HEK293 (cell line): Measurements from ENCODE around the gene CLCN2.
A peak's percentile ranks its signal among the peaks of the same experiment; 100 is the strongest.

Experiments
- EGR2 ChIP-seq: fragments of 450-650 bp; formaldehyde crosslinking; IDR thresholded peaks from 2 replicates; pipeline ENCODE4 v1.5.1; 2016; ENCODE audit warnings: low read depth, missing biosample characterization, missing genetic modification characterization
- FEZF1 ChIP-seq: fragments of 450-650 bp; formaldehyde crosslinking; IDR thresholded peaks from 2 replicates; pipeline ENCODE4 v1.5.1; 2016; ENCODE audit warnings: missing biosample characterization, missing genetic modification characterization
- GLI2 ChIP-seq: fragments of 450-650 bp; formaldehyde crosslinking; IDR thresholded peaks from 2 replicates; pipeline ENCODE4; 2017; ENCODE audit warnings: missing biosample characterization, missing genetic modification characterization, low read depth, borderline replicate concordance
- KLF1 ChIP-seq: fragments of 450-650 bp; formaldehyde crosslinking; IDR thresholded peaks from 2 replicates; pipeline ENCODE4 v1.5.1; 2016; ENCODE audit warnings: missing biosample characterization, missing genetic modification characterization
- KLF16 ChIP-seq: fragments of 450-650 bp; formaldehyde crosslinking; IDR thresholded peaks from 2 replicates; pipeline ENCODE4 v1.5.1; 2017; ENCODE audit warnings: missing biosample characterization, missing genetic modification characterization
- KLF7 ChIP-seq: fragments of 450-650 bp; formaldehyde crosslinking; IDR thresholded peaks from 2 replicates; pipeline ENCODE4 v1.5.1; 2016; ENCODE audit warnings: missing biosample characterization, missing genetic modification characterization, borderline replicate concordance
- KLF8 ChIP-seq: fragments of 450-650 bp; formaldehyde crosslinking; IDR thresholded peaks from 2 replicates; pipeline ENCODE4 v1.5.1; 2016; ENCODE audit warnings: missing biosample characterization, missing genetic modification characterization
- MYNN ChIP-seq: fragments of 450-650 bp; formaldehyde crosslinking; IDR thresholded peaks from 2 replicates; pipeline ENCODE4 v1.5.1; 2016; ENCODE audit warnings: missing biosample characterization, missing genetic modification characterization, borderline replicate concordance
- OVOL3 ChIP-seq: fragments of 450-650 bp; formaldehyde crosslinking; IDR thresholded peaks from 2 replicates; pipeline ENCODE4 v1.5.1; 2016; ENCODE audit warnings: missing biosample characterization, missing genetic modification characterization
- PATZ1 ChIP-seq: fragments of 450-650 bp; formaldehyde crosslinking; IDR thresholded peaks from 2 replicates; pipeline ENCODE4 v1.5.1; 2016; ENCODE audit warnings: missing biosample characterization, missing genetic modification characterization
- PRDM10 ChIP-seq: fragments of 450-650 bp; formaldehyde crosslinking; IDR thresholded peaks from 2 replicates; pipeline ENCODE4 v1.5.1; 2016; ENCODE audit warnings: missing biosample characterization, missing genetic modification characterization
- SCRT1 ChIP-seq: fragments of 450-650 bp; formaldehyde crosslinking; IDR thresholded peaks from 2 replicates; pipeline ENCODE4 v1.5.1; 2016; ENCODE audit warnings: missing biosample characterization, missing genetic modification characterization, borderline replicate concordance
- SP7 ChIP-seq: fragments of 450-650 bp; formaldehyde crosslinking; IDR thresholded peaks from 2 replicates; pipeline ENCODE4 v1.5.1; 2016; ENCODE audit warnings: missing biosample characterization, missing genetic modification characterization
- ZBTB21 ChIP-seq: fragments of 450-650 bp; formaldehyde crosslinking; IDR thresholded peaks from 2 replicates; pipeline ENCODE4 v1.5.1; 2017; ENCODE audit warnings: missing biosample characterization, missing genetic modification characterization
- ZEB2 ChIP-seq: fragments of 450-650 bp; formaldehyde crosslinking; IDR thresholded peaks from 2 replicates; pipeline ENCODE4 v1.5.1; 2016; ENCODE audit warnings: missing biosample characterization, missing genetic modification characterization
- ZFP3 ChIP-seq: fragments of 450-650 bp; formaldehyde crosslinking; IDR thresholded peaks from 2 replicates; pipeline ENCODE4 v1.5.1; 2016; ENCODE audit warnings: low read depth, missing biosample characterization, missing genetic modification characterization
- ZIC2 ChIP-seq: fragments of 450-650 bp; formaldehyde crosslinking; IDR thresholded peaks from 2 replicates; pipeline ENCODE4 v1.5.1; 2016; ENCODE audit warnings: missing biosample characterization, missing genetic modification characterization
- ZNF10 ChIP-seq: fragments of 450-650 bp; formaldehyde crosslinking; IDR thresholded peaks from 2 replicates; pipeline ENCODE4 v1.5.1; 2017; ENCODE audit warnings: missing biosample characterization, missing genetic modification characterization
- ZNF112 ChIP-seq: fragments of 450-650 bp; formaldehyde crosslinking; IDR thresholded peaks from 2 replicates; pipeline ENCODE4 v1.5.0; 2017; ENCODE audit warnings: missing biosample characterization, missing genetic modification characterization
- ZNF114 ChIP-seq: fragments of 450-650 bp; formaldehyde crosslinking; IDR thresholded peaks from 2 replicates; pipeline ENCODE4 v1.5.0; 2017; ENCODE audit warnings: missing biosample characterization, missing genetic modification characterization
- ZNF155 ChIP-seq: fragments of 450-650 bp; formaldehyde crosslinking; IDR thresholded peaks from 2 replicates; pipeline ENCODE4 v1.5.1; 2016; ENCODE audit warnings: missing biosample characterization, missing genetic modification characterization
- ZNF211 ChIP-seq: fragments of 450-650 bp; formaldehyde crosslinking; IDR thresholded peaks from 2 replicates; pipeline ENCODE4 v1.5.1; 2016; ENCODE audit warnings: low read depth, missing biosample characterization, missing genetic modification characterization
- ZNF239 ChIP-seq: fragments of 450-650 bp; formaldehyde crosslinking; IDR thresholded peaks from 2 replicates; pipeline ENCODE4 v1.5.1; 2016; ENCODE audit warnings: missing biosample characterization, missing genetic modification characterization
- ZNF24 ChIP-seq: fragments of 450-650 bp; formaldehyde crosslinking; IDR thresholded peaks from 2 replicates; pipeline ENCODE4 v1.5.1; 2016; ENCODE audit warnings: missing biosample characterization, missing genetic modification characterization
- ZNF274 ChIP-seq, 2 experiments: fragments of 200-500 bp in 1 of 2; fragments of 450-650 bp in 1 of 2; sonication (Bioruptor generic) in 1 of 2; formaldehyde crosslinking in 1 of 2; IDR thresholded peaks; 2 replicates each; pipeline versions ENCODE4 v1.5.1 to v1.6.1; 2014 to 2016; ENCODE audit warnings: borderline replicate concordance in 1 of 2, inconsistent platforms in 1 of 2, low read length in 1 of 2, missing biosample characterization in 1 of 2, missing genetic modification characterization in 1 of 2
- ZNF48 ChIP-seq: fragments of 450-650 bp; formaldehyde crosslinking; IDR thresholded peaks from 2 replicates; pipeline ENCODE4 v1.5.1; 2016; ENCODE audit warnings: missing biosample characterization, missing genetic modification characterization
- ZNF558 ChIP-seq: fragments of 450-650 bp; formaldehyde crosslinking; IDR thresholded peaks from 2 replicates; pipeline ENCODE4 v1.5.1; 2016; ENCODE audit warnings: missing biosample characterization, missing genetic modification characterization
- ZNF561 ChIP-seq: fragments of 450-650 bp; IDR thresholded peaks from 2 replicates; pipeline ENCODE4 v1.5.1; 2018; ENCODE audit warnings: missing biosample characterization, missing genetic modification characterization, borderline replicate concordance
- ZNF660 ChIP-seq: fragments of 450-650 bp; IDR thresholded peaks from 2 replicates; pipeline ENCODE4 v1.5.1; 2018; ENCODE audit warnings: missing biosample characterization, mild to moderate bottlenecking, missing genetic modification characterization
- ZNF830 ChIP-seq: fragments of 450-650 bp; IDR thresholded peaks from 2 replicates; pipeline ENCODE4 v1.5.0; 2018; ENCODE audit warnings: missing biosample characterization, missing genetic modification characterization, low read depth, mild to moderate bottlenecking, moderate library complexity
- ZSCAN16 ChIP-seq: fragments of 450-650 bp; formaldehyde crosslinking; IDR thresholded peaks from 2 replicates; pipeline ENCODE4 v1.5.1; 2016; ENCODE audit warnings: missing biosample characterization, missing genetic modification characterization
- TF ChIP-seq, protein P1 (sequence below): fragments of 450-650 bp; formaldehyde crosslinking; IDR thresholded peaks from 2 replicates; pipeline ENCODE4 v1.5.1; 2016; ENCODE audit warnings: missing biosample characterization, missing genetic modification characterization
- TF ChIP-seq, protein P2 (sequence below): fragments of 450-650 bp; formaldehyde crosslinking; IDR thresholded peaks from 2 replicates; pipeline ENCODE4 v1.5.1; 2016; ENCODE audit warnings: missing biosample characterization, missing genetic modification characterization

CLCN2 gene

GRCh38 chr3:184335661-184336546 lies 25.5 kb downstream of the CLCN2 start (continued):
- TF ChIP-seq, protein P1, sequence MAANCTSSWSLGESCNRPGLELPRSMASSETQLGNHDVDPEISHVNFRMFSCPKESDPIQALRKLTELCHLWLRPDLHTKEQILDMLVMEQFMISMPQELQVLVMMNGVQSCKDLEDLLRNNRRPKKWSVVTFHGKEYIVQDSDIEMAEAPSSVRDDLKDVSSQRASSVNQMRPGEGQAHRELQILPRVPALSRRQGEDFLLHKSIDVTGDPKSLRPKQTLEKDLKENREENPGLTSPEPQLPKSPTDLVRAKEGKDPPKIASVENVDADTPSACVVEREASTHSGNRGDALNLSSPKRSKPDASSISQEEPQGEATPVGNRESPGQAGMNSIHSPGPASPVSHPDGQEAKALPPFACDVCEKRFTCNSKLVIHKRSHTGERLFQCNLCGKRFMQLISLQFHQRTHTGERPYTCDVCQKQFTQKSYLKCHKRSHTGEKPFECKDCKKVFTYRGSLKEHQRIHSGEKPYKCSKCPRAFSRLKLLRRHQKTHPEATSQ = no peak
- TF ChIP-seq ZFP3 (tag by site-specific recombination) (no peak), ZNF114 (no peak), SCRT1 (no peak), ZNF239 (no peak), ZNF660 (tag by site-specific recombination) (peak; percentile 44; the same call in 1 of the 2 replicates), ZNF24 (tag by site-specific recombination) (no peak), KLF8 (tag by site-specific recombination) (peak; percentile 90; the same call in 1 of the 2 replicates), KLF1 (tag by site-specific recombination) (peak; percentile 59), FEZF1 (no peak), ZNF561 (tag by site-specific recombination) (no peak), ZNF274 (IDR thresholded peaks at IDR 0.05; ENCODE audit: low read length) (no peak), ZNF274 (tag by site-specific recombination; IDR thresholded peaks at IDR 0.05; ENCODE audit: borderline replicate concordance) (no peak), PRDM10 (peak; percentile 44; the same call in 1 of the 2 replicates), KLF7 (tag by site-specific recombination) (no peak; the same call in 1 of the 2 replicates), KLF16 (tag by site-specific recombination) (peak; percentile 93), ZSCAN16 (tag by site-specific recombination) (no peak), ZNF211 (no peak), ZNF155 (tag by site-specific recombination) (no peak), ZNF48 (tag by site-specific recombination) (no peak), GLI2 (no peak), ZBTB21 (tag by site-specific recombination) (peak; percentile 98), ZEB2 (tag by site-specific recombination) (peak; percentile 76; the same call in 1 of the 2 replicates), ZNF112 (no peak), ZNF830 (tag by site-specific recombination) (no peak), SP7 (tag by site-specific recombination) (peak; percentile 58), OVOL3 (tag by site-specific recombination) (no peak), ZNF10 (no peak), EGR2 (tag by site-specific recombination) (peak; percentile 77), PATZ1 (tag by site-specific recombination) (peak; percentile 93), ZIC2 (tag by site-specific recombination) (no peak), ZNF558 (tag by site-specific recombination) (no peak), MYNN (no peak)
- TF ChIP-seq, protein P2, sequence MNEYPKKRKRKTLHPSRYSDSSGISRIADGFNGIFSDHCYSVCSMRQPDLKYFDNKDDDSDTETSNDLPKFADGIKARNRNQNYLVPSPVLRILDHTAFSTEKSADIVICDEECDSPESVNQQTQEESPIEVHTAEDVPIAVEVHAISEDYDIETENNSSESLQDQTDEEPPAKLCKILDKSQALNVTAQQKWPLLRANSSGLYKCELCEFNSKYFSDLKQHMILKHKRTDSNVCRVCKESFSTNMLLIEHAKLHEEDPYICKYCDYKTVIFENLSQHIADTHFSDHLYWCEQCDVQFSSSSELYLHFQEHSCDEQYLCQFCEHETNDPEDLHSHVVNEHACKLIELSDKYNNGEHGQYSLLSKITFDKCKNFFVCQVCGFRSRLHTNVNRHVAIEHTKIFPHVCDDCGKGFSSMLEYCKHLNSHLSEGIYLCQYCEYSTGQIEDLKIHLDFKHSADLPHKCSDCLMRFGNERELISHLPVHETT (tag by site-specific recombination) = no peak
